H1 (cell line): ENCODE measurements around the gene TAS2R40. TPM values are rescaled to one million over a fixed set of nuclear protein-coding genes. Genes with fewer than 3 reads are reported as not detected.

ENCODE experiments used
- CTCF ChIA-PET: fragments of 300-600 bp; sonication (Branson Sonifier 250); formaldehyde crosslinking; loops from one replicate; lab custom pipeline; 2021; ENCODE audit not compliant: partially characterized antibody; lab: Charles Lee
- POLR2A ChIA-PET: fragments of 300-600 bp; sonication (Branson Sonifier 250); formaldehyde crosslinking; loops from one replicate; lab custom pipeline; 2021; ENCODE audit warnings: inconsistent platforms; ENCODE audit not compliant: partially characterized antibody; lab: Charles Lee
- DNase-seq, 2 experiments: peaks; one replicate each; pipeline versions ENCODE4 v3.0.0 to v3.0.0-alpha.2; 2010 to 2022; ENCODE audit warnings: low spot score in 2 of 2, low read depth in 1 of 2, mixed read lengths in 1 of 2
- FAIRE-seq: peaks from 2 replicates; lab custom pipeline; 2011; peaks lifted over from hg19 to GRCh38; lab: Jason Lieb, UNC
- H2AFZ ChIP-seq: 2 replicates; pipeline ENCODE4 v1.8.1; 2012; ENCODE audit warnings: low read length, inconsistent platforms
- H2AK5ac ChIP-seq: 2 replicates; pipeline ENCODE4 v1.6.1; 2013; ENCODE audit warnings: low read depth, low read length
- H2BK120ac ChIP-seq: replicated peaks from 2 replicates; pipeline ENCODE3; 2013; ENCODE audit warnings: low read depth, low read length, inconsistent platforms
- H2BK12ac ChIP-seq: 2 replicates; pipeline ENCODE4 v1.6.1; 2013; ENCODE audit warnings: low read depth, low read length
- H2BK15ac ChIP-seq: 2 replicates; pipeline ENCODE4 v1.6.1; 2013; ENCODE audit warnings: low read length
- H2BK20ac ChIP-seq: 2 replicates; pipeline ENCODE4 v1.6.1; 2013; ENCODE audit warnings: low read length
- H2BK5ac ChIP-seq: 2 replicates; pipeline ENCODE4 v1.6.1; 2013; ENCODE audit warnings: low read depth, low read length
- H3K14ac ChIP-seq: 2 replicates; pipeline ENCODE4 v1.6.1; 2013; ENCODE audit warnings: inconsistent platforms; ENCODE audit not compliant: insufficient read length
- H3K18ac ChIP-seq: 2 replicates; pipeline ENCODE4 v1.6.1; 2013; ENCODE audit warnings: low read length; ENCODE audit errors: extremely low read depth
- H3K23ac ChIP-seq: 2 replicates; pipeline ENCODE4 v1.6.1; 2013; ENCODE audit warnings: inconsistent platforms; ENCODE audit not compliant: insufficient read length
- H3K23me2 ChIP-seq: 2 replicates; pipeline ENCODE4 v1.6.1; 2013; ENCODE audit warnings: low read depth, low read length
- H3K27ac ChIP-seq: 2 replicates; pipeline ENCODE4 v1.6.1; 2011; ENCODE audit warnings: low read depth, low read length, inconsistent platforms
- H3K27me3 ChIP-seq, 4 experiments: replicated peaks in 1 of 4; 1 replicate in 1 of 4; 2 replicates in 3 of 4; pipeline versions ENCODE4 v1.6.1 to v1.8.1; 2011 to 2013; ENCODE audit warnings: low read length in 3 of 4, mild to moderate bottlenecking in 3 of 4, inconsistent platforms in 2 of 4, mixed read lengths in 2 of 4, moderate library complexity in 1 of 4; ENCODE audit not compliant: control insufficient read depth in 3 of 4, insufficient read depth in 3 of 4; ENCODE audit errors: extremely low read depth in 1 of 4
- H3K36me3 ChIP-seq, 4 experiments: 2 replicates each; pipeline versions ENCODE4 v1.6.1 to v1.8.1; 2011 to 2013; ENCODE audit warnings: mild to moderate bottlenecking in 4 of 4, low read length in 3 of 4, moderate library complexity in 2 of 4, control low read depth in 1 of 4, inconsistent platforms in 1 of 4; ENCODE audit not compliant: insufficient read depth in 4 of 4, control insufficient read depth in 2 of 4
- H3K4ac ChIP-seq: replicated peaks from 2 replicates; pipeline ENCODE3; 2013; ENCODE audit warnings: low read length, low read depth, mixed read lengths, inconsistent platforms; ENCODE audit not compliant: insufficient read length
- H3K4me1 ChIP-seq, 4 experiments: replicated peaks in 1 of 4; 1 replicate in 1 of 4; 2 replicates in 3 of 4; pipeline versions ENCODE4 v1.6.1 to v1.8.1; 2011 to 2013; ENCODE audit warnings: low read length in 3 of 4, inconsistent platforms in 2 of 4, mixed read lengths in 1 of 4; ENCODE audit not compliant: insufficient read depth in 4 of 4, control insufficient read depth in 3 of 4
- H3K4me2 ChIP-seq, 2 experiments: 2 replicates each; pipeline versions ENCODE4 v1.6.1 to v1.8.1; 2011 to 2013; ENCODE audit warnings: low read depth in 2 of 2, low read length in 2 of 2, control low read depth in 1 of 2, inconsistent platforms in 1 of 2, mild to moderate bottlenecking in 1 of 2; ENCODE audit not compliant: insufficient read depth in 1 of 2
- H3K4me3 ChIP-seq, 4 experiments: fragments of 200-600, 300-600 bp in 1 of 4; sonication (generic), shearing (Covaris generic), sonication (Bioruptor Twin) in 1 of 4; 2 replicates each; pipeline versions ENCODE4 v1.5.1 to v1.8.1; 2011 to 2016; ENCODE audit warnings: low read length in 4 of 4, low read depth in 3 of 4, control low read depth in 2 of 4, inconsistent platforms in 2 of 4, mild to moderate bottlenecking in 2 of 4, mixed read lengths in 1 of 4, moderate library complexity in 1 of 4; ENCODE audit not compliant: insufficient read depth in 2 of 4; ENCODE audit errors: extremely low read depth in 1 of 4
- H3K56ac ChIP-seq: replicated peaks from 2 replicates; pipeline ENCODE3; 2013; ENCODE audit warnings: low read depth, mild to moderate bottlenecking, mixed read lengths, low read length, inconsistent platforms; ENCODE audit not compliant: insufficient read length
- H3K79me1 ChIP-seq: 2 replicates; pipeline ENCODE4 v1.6.1; 2013; ENCODE audit warnings: low read depth, low read length, control low read depth
- H3K79me2 ChIP-seq, 2 experiments: 2 replicates each; pipeline versions ENCODE4 v1.6.1 to v1.8.1; 2012 to 2013; ENCODE audit warnings: low read length in 2 of 2, mild to moderate bottlenecking in 2 of 2, inconsistent platforms in 1 of 2; ENCODE audit not compliant: insufficient read depth in 2 of 2, control insufficient read depth in 1 of 2
- H3K9ac ChIP-seq, 4 experiments: replicated peaks in 1 of 4; 1 replicate in 1 of 4; 2 replicates in 3 of 4; pipeline versions ENCODE4 v1.6.1 to v1.8.1; 2011 to 2013; ENCODE audit warnings: low read depth in 3 of 4, low read length in 3 of 4, control low read depth in 2 of 4, mild to moderate bottlenecking in 2 of 4, moderate library complexity in 2 of 4, inconsistent platforms in 1 of 4; ENCODE audit errors: extremely low read depth in 1 of 4
- H3K9me3 ChIP-seq, 2 experiments: 2 replicates each; pipeline versions ENCODE4 v1.6.1 to v1.8.1; 2012 to 2013; ENCODE audit warnings: mild to moderate bottlenecking in 2 of 2, moderate library complexity in 2 of 2, control low read depth in 1 of 2, inconsistent platforms in 1 of 2, low read depth in 1 of 2, low read length in 1 of 2, mixed read lengths in 1 of 2; ENCODE audit not compliant: insufficient read depth in 2 of 2
- H4K20me1 ChIP-seq, 2 experiments: replicated peaks in 1 of 2; 2 replicates each; pipeline versions ENCODE3 to v1.8.1; 2011 to 2013; ENCODE audit warnings: inconsistent platforms in 2 of 2, low read length in 2 of 2, mild to moderate bottlenecking in 1 of 2; ENCODE audit not compliant: insufficient read depth in 2 of 2, control insufficient read depth in 1 of 2
- H4K5ac ChIP-seq: 2 replicates; pipeline ENCODE4 v1.6.1; 2013; ENCODE audit warnings: low read length, low read depth, mixed read lengths, inconsistent platforms; ENCODE audit not compliant: insufficient read length
- H4K8ac ChIP-seq: 2 replicates; pipeline ENCODE4 v1.8.0; 2013; ENCODE audit warnings: mild to moderate bottlenecking, moderate library complexity, low read length, inconsistent platforms; ENCODE audit not compliant: insufficient read depth; ENCODE audit errors: extremely low read depth
- H4K91ac ChIP-seq: replicated peaks from 2 replicates; pipeline ENCODE3; 2013; ENCODE audit warnings: low read length, mixed read lengths, inconsistent platforms; ENCODE audit not compliant: insufficient read length
- CEBPB ChIP-seq: IDR thresholded peaks from 2 replicates; pipeline ENCODE4 v1.6.1; 2012; ENCODE audit warnings: low read depth, low read length
- CHD2 ChIP-seq: IDR thresholded peaks from 2 replicates; pipeline ENCODE4 v1.6.1; 2012; ENCODE audit warnings: low read length, improper control_type of control experiment
- GTF2F1 ChIP-seq: IDR thresholded peaks from 2 replicates; pipeline ENCODE4 v1.6.1; 2012; ENCODE audit warnings: low read depth, low read length, improper control_type of control experiment, borderline replicate concordance
- RBBP5 ChIP-seq: IDR thresholded peaks from 2 replicates; pipeline ENCODE4 v1.7.1; 2012; ENCODE audit warnings: low read depth, mild to moderate bottlenecking, inconsistent platforms, low read length, moderate library complexity, borderline replicate concordance
- RXRA ChIP-seq: IDR thresholded peaks from 2 replicates; pipeline ENCODE4 v1.6.1; 2011; ENCODE audit warnings: low read depth, mild to moderate bottlenecking, low read length, moderate library complexity; ENCODE audit not compliant: insufficient read depth
- SIRT6 ChIP-seq: IDR thresholded peaks from one replicate; pipeline ENCODE4 v1.7.1; 2012; ENCODE audit warnings: low read length, inconsistent platforms
- SP2 ChIP-seq: IDR thresholded peaks from 2 replicates; pipeline ENCODE4 v1.6.1; 2012; ENCODE audit warnings: mild to moderate bottlenecking, low read length, inconsistent platforms
- USF2 ChIP-seq: IDR thresholded peaks from 2 replicates; pipeline ENCODE4 v1.6.1; 2011; ENCODE audit warnings: low read length, improper control_type of control experiment
- WGBS, 2 experiments: shearing (Covaris generic) in 1 of 2; methylation state at CpG; one replicate each; pipeline versions ENCODE4 v1.1.6 to v1.1.7; 2013 to 2015; ENCODE audit warnings: low lambda C conversion rate in 2 of 2, mixed read lengths in 2 of 2, inconsistent platforms in 1 of 2, low coverage in 1 of 2, missing lambda C conversion rate in 1 of 2; ENCODE audit not compliant: insufficient replicate concordance in 2 of 2, insufficient coverage in 1 of 2, insufficient read length in 1 of 2; ENCODE audit errors: extremely low coverage in 1 of 2, missing lambda C conversion rate in 1 of 2; 5-methylcytosine and 5-hydroxymethylcytosine counted together
- polyA plus RNA-seq, 7 experiments: library from polyadenylated mRNA; depleted of rRNA in 3 of 7; stranded (reverse) in 5 of 7; unstranded in 2 of 7; fragments of >200 nt in 5 of 7; fragments of 200-250 nt in 2 of 7; gene quantifications; 1 replicate in 5 of 7; 2 replicates in 1 of 7; 4 replicates in 1 of 7; pipeline versions ENCODE4 v1.2.1 to v1.2.3, GENCODE V29; 2011 to 2013; ENCODE audit warnings: missing spikeins in 2 of 7, mixed read lengths in 2 of 7
- total RNA-seq: library from RNA; stranded (reverse); fragmentation: NEBNext Ultra II Directional; extraction: Animal tissue kit (Norgen Biotek cat#: 25700); gene quantifications from 2 replicates; pipeline ENCODE4 v1.2.1, GENCODE V29; 2021
- TF ChIP-seq, protein P1 (sequence below): IDR thresholded peaks from 2 replicates; pipeline ENCODE4 v1.6.1; 2011; ENCODE audit warnings: low read depth, mild to moderate bottlenecking, low read length; ENCODE audit not compliant: insufficient read depth

TAS2R40 gene
- total and polyA plus RNA-seq, 2 of the 8 experiments (the other 6 are each of a cell fraction or from before 2014, with no cell fraction given), result not detected

DNA sequence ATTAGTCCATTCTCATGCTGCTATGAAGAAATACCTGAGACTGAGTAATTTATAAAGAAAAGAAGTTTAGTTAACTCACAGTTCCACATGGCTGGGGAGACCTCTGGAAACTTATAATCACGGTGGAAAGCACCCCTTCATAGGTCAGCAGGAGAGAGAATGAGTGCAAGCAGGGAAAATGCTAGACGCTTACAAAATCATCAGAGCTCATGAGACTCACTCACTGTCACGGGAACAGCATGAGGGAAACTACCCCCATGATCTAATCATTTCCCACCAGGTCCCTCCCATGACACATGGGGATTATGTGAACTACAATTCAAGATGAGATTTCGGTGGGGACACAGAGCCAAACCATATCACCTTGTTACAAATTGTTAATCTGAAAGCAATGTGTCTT, 22.8 kb upstream of the TAS2R40 start:
- no peaks in the 10 kb centered on the region for H3K79me2 ChIP-seq
- no peak overlapping the region for H2BK120ac ChIP-seq
- no peak overlapping the region for H3K27ac ChIP-seq
- no peak overlapping the region for H4K91ac ChIP-seq
- no peak overlapping the region for H4K5ac ChIP-seq
- DNase-seq (no peak), FAIRE-seq (no peak)
- H4K8ac ChIP-seq, result no peak overlapping the region
- H3K9me3 ChIP-seq, result no peaks in the 10 kb centered on the region
- H2AFZ ChIP-seq, result no peak overlapping the region
- no peak overlapping the region for H3K23ac ChIP-seq
- WGBS, 2 experiments, result 88% methylated on average over 4 of the region's 4 CpGs; no CpG with 5 or more reads in 1 of the 2 experiments
- 0 out of 7 replicates have a peak, but pooled peaks cover 0 to 3% (median 0%) of the 10 kb centered on the region in 4 experiments for H3K4me1 ChIP-seq
- POLR2A ChIA-PET, result no interaction called here
- H4K20me1 ChIP-seq, result no peaks in the 10 kb centered on the region
- H3K18ac ChIP-seq, result no peak overlapping the region
- H2AK5ac ChIP-seq, result no peak overlapping the region
- H3K14ac ChIP-seq, result no peak overlapping the region
- no peak overlapping the region for H3K56ac ChIP-seq
- H3K36me3 ChIP-seq, result no peaks in the 10 kb centered on the region
- no peak overlapping the region for H3K4me2 ChIP-seq
- H2BK5ac ChIP-seq, result no peak overlapping the region
- H2BK20ac ChIP-seq, result no peak overlapping the region
- no peak overlapping the region for H2BK12ac ChIP-seq
- no peaks in the 10 kb centered on the region for H3K79me1 ChIP-seq
- H3K23me2 ChIP-seq, result no peaks in the 10 kb centered on the region
- H3K4me3 ChIP-seq, result no peak overlapping the region
- no peak overlapping the region for H3K9ac ChIP-seq
- CTCF ChIA-PET, result interaction anchor here (0.6 kb wide), 1 partner anchor 71 kb away, joined by 3 read pairs; no protein-coding TSS in a partner anchor
- H3K27me3 ChIP-seq, result no peaks in the 10 kb centered on the region
- H3K4ac ChIP-seq, result no peak overlapping the region
- no peak overlapping the region for H2BK15ac ChIP-seq
- TF ChIP-seq GTF2F1 (no peak), CHD2 (no peak), CEBPB (no peak), SP2 (no peak), RBBP5 (no peak), SIRT6 (no peak), USF2 (no peak), RXRA (no peak)
- TF ChIP-seq, protein P1, sequence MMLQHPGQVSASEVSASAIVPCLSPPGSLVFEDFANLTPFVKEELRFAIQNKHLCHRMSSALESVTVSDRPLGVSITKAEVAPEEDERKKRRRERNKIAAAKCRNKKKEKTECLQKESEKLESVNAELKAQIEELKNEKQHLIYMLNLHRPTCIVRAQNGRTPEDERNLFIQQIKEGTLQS, result no peak
